ENCODE measurements around the gene GIMAP4. TPM values are rescaled to one million over a fixed set of nuclear protein-coding genes. Genes with fewer than 3 reads are reported as not detected.

GIMAP4 gene
- total RNA-seq, 1 donor from 2014 or later = not detected

DNA sequence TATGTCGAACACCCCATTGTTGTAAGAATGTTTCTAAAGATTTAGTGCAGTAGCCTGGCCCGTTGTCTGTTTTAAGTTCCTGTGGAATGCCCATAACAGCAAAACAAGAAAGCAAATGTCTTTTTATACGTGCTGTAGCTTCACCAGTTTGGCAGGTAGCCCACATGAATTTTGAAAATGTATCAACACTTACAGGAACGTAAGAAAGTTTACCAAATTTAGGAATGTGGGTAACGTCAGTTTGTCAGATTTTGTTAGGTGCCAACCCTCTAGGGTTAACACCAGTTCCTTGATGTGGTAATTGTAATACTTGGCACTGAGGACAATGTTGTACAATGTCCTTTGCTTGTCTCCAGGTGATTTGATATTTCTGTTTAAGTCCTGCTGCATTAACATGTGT, 3.2 kb upstream of the GIMAP4 start:
- no peak for DNase-seq (ENCODE audit: low spot score)
- no peak overlapping the region for H3K27ac Mint-ChIP-seq (ENCODE audit: unreplicated experiment)
- H3K4me3 Mint-ChIP-seq (ENCODE audit: unreplicated experiment) = no peak overlapping the region
- H3K27me3 Mint-ChIP-seq (ENCODE audit: low read depth) = no peaks in the 10 kb centered on the region
- TF ChIP-seq CTCF (IDR thresholded peaks at IDR 0.05) = no peak
- H3K9me3 Mint-ChIP-seq (ENCODE audit: low read depth) = peaks cover 23% of the 10 kb centered on the region
- H3K36me3 Mint-ChIP-seq (ENCODE audit: low read depth) = no peaks in the 10 kb centered on the region
- no peaks in the 10 kb centered on the region for H3K4me1 Mint-ChIP-seq (ENCODE audit: low read depth)

- Mint-ChIP-seq H3K9me3 (ENCODE audit: low read depth) (peaks cover 20% of the 10 kb centered on the region), H3K4me1 (ENCODE audit: low read depth) (no peaks in the 10 kb centered on the region), H3K36me3 (ENCODE audit: low read depth) (no peaks in the 10 kb centered on the region), H3K27ac (ENCODE audit: unreplicated experiment) (no peak overlapping the region), H3K27me3 (ENCODE audit: low read depth) (no peaks in the 10 kb centered on the region), H3K4me3 (ENCODE audit: unreplicated experiment) (no peak overlapping the region)
- no peak for TF ChIP-seq CTCF (IDR thresholded peaks at IDR 0.05)
- DNase-seq (ENCODE audit: low spot score) = no peak
Measured at GRCh38 chr7:150564566-150564965, 2.6 kb upstream of the GIMAP4 start.

DNA sequence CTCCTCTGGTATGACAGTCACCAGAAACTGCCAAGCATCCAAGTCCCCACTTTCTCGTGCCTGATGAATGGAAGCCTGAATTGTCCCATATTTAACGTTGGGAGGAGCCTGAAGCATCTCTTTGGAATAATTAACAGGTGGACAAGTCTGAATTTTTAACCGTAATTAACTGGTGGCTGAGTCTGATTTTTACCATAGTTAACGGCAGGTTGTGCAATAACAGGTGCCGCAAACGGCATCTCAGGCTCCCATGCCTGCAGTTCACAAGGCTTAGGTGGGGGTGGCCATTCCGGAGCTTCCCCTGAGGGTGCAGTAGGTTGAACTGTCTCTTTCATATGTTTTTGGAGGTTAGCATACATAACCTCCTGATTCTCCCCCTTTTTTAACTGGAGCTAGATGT, 2.0 kb upstream of the GIMAP4 start:
- Mint-ChIP-seq H3K9me3 (ENCODE audit: low read depth) (peaks cover 14% of the 10 kb centered on the region), H3K4me3 (ENCODE audit: unreplicated experiment) (no peak overlapping the region), H3K36me3 (ENCODE audit: low read depth) (no peaks in the 10 kb centered on the region), H3K27ac (ENCODE audit: unreplicated experiment) (no peak overlapping the region), H3K27me3 (ENCODE audit: low read depth) (no peaks in the 10 kb centered on the region), H3K4me1 (ENCODE audit: low read depth) (no peaks in the 10 kb centered on the region)
- TF ChIP-seq CTCF (IDR thresholded peaks at IDR 0.05) = no peak
- no peak for DNase-seq (ENCODE audit: low spot score)

DNA sequence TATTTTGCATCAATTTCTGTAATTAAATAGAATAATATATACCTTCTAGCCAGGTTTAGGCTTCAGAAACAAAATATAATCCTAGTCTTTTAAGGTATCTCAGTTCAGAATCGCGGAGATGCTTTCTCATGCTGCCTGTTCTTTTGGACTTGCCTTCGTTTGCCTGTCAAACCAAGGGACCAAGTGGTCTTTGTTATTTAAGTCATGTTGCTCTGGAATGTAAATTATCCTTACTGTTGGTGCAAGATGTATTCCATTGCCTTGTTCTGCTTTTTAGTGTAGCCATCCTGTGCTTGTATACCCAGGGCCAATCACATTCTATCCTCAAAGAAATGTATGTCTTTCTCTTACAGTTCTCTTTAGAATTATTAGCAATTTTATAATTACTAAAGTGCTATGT, 1.1 kb upstream of the GIMAP4 start:
- H3K9me3 Mint-ChIP-seq (ENCODE audit: low read depth) = peaks cover 9% of the 10 kb centered on the region
- no peak for TF ChIP-seq CTCF (IDR thresholded peaks at IDR 0.05)
- no peak overlapping the region for H3K4me3 Mint-ChIP-seq (ENCODE audit: unreplicated experiment)
- H3K4me1 Mint-ChIP-seq (ENCODE audit: low read depth) = no peaks in the 10 kb centered on the region
- H3K27ac Mint-ChIP-seq (ENCODE audit: unreplicated experiment) = no peak overlapping the region
- no peaks in the 10 kb centered on the region for H3K36me3 Mint-ChIP-seq (ENCODE audit: low read depth)
- no peak for DNase-seq (ENCODE audit: low spot score)
- H3K27me3 Mint-ChIP-seq (ENCODE audit: low read depth) = no peaks in the 10 kb centered on the region

DNA sequence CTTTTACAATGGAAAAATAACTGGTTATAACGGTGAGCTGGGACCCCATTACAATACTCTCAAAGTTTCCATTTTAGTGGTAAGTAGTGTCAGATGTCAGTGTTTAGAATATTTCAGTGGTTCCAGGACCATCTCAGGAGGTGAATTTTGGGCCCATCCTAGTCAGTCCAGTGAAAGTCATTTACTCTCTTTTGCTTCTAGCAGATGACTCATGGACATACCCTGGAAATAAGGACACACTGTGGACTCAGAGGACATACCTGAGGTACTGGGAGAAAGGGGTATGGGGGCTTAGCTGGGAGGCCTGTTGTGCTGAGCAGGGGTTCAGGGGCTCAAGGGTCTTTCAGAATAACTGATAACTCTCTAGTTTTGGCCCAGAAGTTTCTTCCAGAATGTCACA, 618 bp upstream of the GIMAP4 start:
- H3K27me3 Mint-ChIP-seq (ENCODE audit: low read depth) = no peaks in the 10 kb centered on the region
- no peaks in the 10 kb centered on the region for H3K4me1 Mint-ChIP-seq (ENCODE audit: low read depth)
- no peak for TF ChIP-seq CTCF (IDR thresholded peaks at IDR 0.05)
- no peak overlapping the region for H3K27ac Mint-ChIP-seq (ENCODE audit: unreplicated experiment)
- no peak for DNase-seq (ENCODE audit: low spot score)
- H3K9me3 Mint-ChIP-seq (ENCODE audit: low read depth) = peaks cover 7% of the 10 kb centered on the region
- no peak overlapping the region for H3K4me3 Mint-ChIP-seq (ENCODE audit: unreplicated experiment)
- no peaks in the 10 kb centered on the region for H3K36me3 Mint-ChIP-seq (ENCODE audit: low read depth)

Measured in chondrocyte (in vitro differentiated cells).